Left lung (tissue), 10 donors: ENCODE data around the gene LIN7A. TPM values are rescaled to one million over a fixed set of nuclear protein-coding genes. Genes with fewer than 3 reads are reported as not detected.

Experiments used
- ATAC-seq: fragments of 200-7000 bp; cut with Tn5 transposase; one replicate; pipeline ENCODE4 v1.9.1; 2020; ENCODE audit warnings: moderate library complexity
- DNase-seq, 4 donors: peaks; one replicate each; pipeline ENCODE4 v3.0.0-alpha.2; 2013 to 2020
- H3K27ac ChIP-seq, 2 donors: fragments of 200-600 bp; sonication (generic) in 1 of 2; one replicate each; pipeline versions ENCODE4 v1.5.0 to v1.8.0; 2020 to 2021
- H3K27me3 ChIP-seq, 2 donors: fragments of 200-600 bp; sonication (generic) in 1 of 2; one replicate each; pipeline versions ENCODE4 v1.5.0 to v1.8.0; 2020 to 2021
- H3K36me3 ChIP-seq, 2 donors: fragments of 200-600 bp; sonication (generic) in 1 of 2; one replicate each; pipeline versions ENCODE4 v1.5.0 to v1.8.0; 2020 to 2021
- H3K4me1 ChIP-seq, 2 donors: fragments of 200-600 bp; one replicate each; pipeline ENCODE4 v1.8.0; 2021
- H3K4me3 ChIP-seq, 2 donors: fragments of 200-600 bp; sonication (generic) in 1 of 2; one replicate each; pipeline versions ENCODE4 v1.5.0 to v1.8.0; 2020 to 2021; ENCODE audit warnings: mild to moderate bottlenecking in 1 of 2
- H3K9me3 ChIP-seq, 2 donors: fragments of 200-600 bp; sonication (generic) in 1 of 2; one replicate each; pipeline versions ENCODE4 v1.5.0 to v1.8.0; 2020 to 2021
- CTCF ChIP-seq, 2 donors: fragments of 200-600 bp; sonication (generic) in 1 of 2; IDR thresholded peaks; one replicate each; pipeline versions ENCODE4 v1.5.0 to v1.8.0; 2021; ENCODE audit warnings: antibody characterized with exemption in 2 of 2
- intact Hi-C, 2 donors: fragments of 100-400 bp; cut with DNase I; formaldehyde crosslinking; loops; one replicate each; pipeline versions ENCODE4 v1.11.2 to v1.14.2; 2022
- polyA plus RNA-seq, 6 donors: library from polyadenylated mRNA; unstranded; fragments of 120-200 nt; gene quantifications; one replicate each; pipeline ENCODE4 v1.2.1, GENCODE V29; 2013; ENCODE audit not compliant: insufficient read length in 6 of 6
- total RNA-seq, 2 donors: library from RNA; stranded (reverse); fragmentation: NEBNext Ultra II Directional; extraction: Animal tissue kit (Norgen Biotek cat#: 25700); gene quantifications; one replicate each; pipeline ENCODE4 v1.2.1, GENCODE V29; 2021
- donor health status: DM: no; HTN: yes; CAD: no.
- donor health status: DM: no; HTN: no; CAD: no.

The LIN7A gene
- total and polyA plus RNA-seq, 8 donors = 9.9 to 22.7 (median 17.6) TPM

- DNase-seq = no peak
- Histone ChIP-seq H3K27me3 (no peaks in the 10 kb centered on the region), H3K4me3 (no peak overlapping the region), H3K9me3 (no peaks in the 10 kb centered on the region), H3K36me3 (no peaks in the 10 kb centered on the region), H3K27ac (no peak overlapping the region), H3K4me1 (no peaks in the 10 kb centered on the region)
- intact Hi-C loops = no loop called here
- ATAC-seq = no peak
- no peak for TF ChIP-seq CTCF (IDR thresholded peaks at IDR 0.05)
Observed at GRCh38 chr12:80781313-80781712, 156.4 kb downstream of the LIN7A start.

GRCh38 chr12:80780746-80781145, 157.0 kb downstream of the LIN7A start:
- TF ChIP-seq CTCF (IDR thresholded peaks at IDR 0.05) = no peak
- no peak overlapping the region for H3K4me3 ChIP-seq
- ATAC-seq (no peak), DNase-seq (no peak)
- no peaks in the 10 kb centered on the region for H3K27me3 ChIP-seq
- H3K36me3 ChIP-seq = no peaks in the 10 kb centered on the region
- H3K9me3 ChIP-seq = no peaks in the 10 kb centered on the region
- intact Hi-C loops = no loop called here
- no peak overlapping the region for H3K27ac ChIP-seq
- no peaks in the 10 kb centered on the region for H3K4me1 ChIP-seq

GRCh38 chr12:80778005-80778541, 159.7 kb downstream of the LIN7A start:
- peak in 2 of 4 donors; percentile 53 to 55 for DNase-seq

GRCh38 chr12:80777587-80777986, 160.1 kb downstream of the LIN7A start:
- ATAC-seq = peak; percentile 79
- intact Hi-C loops = no loop called here
- no peaks in the 10 kb centered on the region for H3K36me3 ChIP-seq

More at GRCh38 chr12:80778005-80778541, 159.7 kb downstream of the LIN7A start:
- Histone ChIP-seq H3K36me3 (no peaks in the 10 kb centered on the region), H3K4me1 (no peaks in the 10 kb centered on the region), H3K4me3 (no peak overlapping the region), H3K9me3 (no peaks in the 10 kb centered on the region), H3K27me3 (no peaks in the 10 kb centered on the region), H3K27ac (peak overlapping the region; percentile 48 to 50)
- TF ChIP-seq CTCF (IDR thresholded peaks at IDR 0.05) = no peak
- intact Hi-C loops = no loop called here
- ATAC-seq = peak; percentile 92

GRCh38 chr12:80776706-80777105, 161.0 kb downstream of the LIN7A start:
- ATAC-seq (no peak), DNase-seq (no peak)
- H3K27ac ChIP-seq = no peak overlapping the region
- H3K4me1 ChIP-seq = no peaks in the 10 kb centered on the region
- no peaks in the 10 kb centered on the region for H3K27me3 ChIP-seq
- no peak overlapping the region for H3K4me3 ChIP-seq
- no peaks in the 10 kb centered on the region for H3K9me3 ChIP-seq
- no peak for TF ChIP-seq CTCF (IDR thresholded peaks at IDR 0.05)
- intact Hi-C loops = no loop called here
- H3K36me3 ChIP-seq = no peaks in the 10 kb centered on the region

More at GRCh38 chr12:80777587-80777986, 160.1 kb downstream of the LIN7A start:
- Histone ChIP-seq H3K27me3 (no peaks in the 10 kb centered on the region), H3K4me1 (no peaks in the 10 kb centered on the region), H3K9me3 (no peaks in the 10 kb centered on the region), H3K4me3 (no peak overlapping the region), H3K27ac (peak overlapping the region; percentile 48 to 50)
- DNase-seq = no peak
- no peak for TF ChIP-seq CTCF (IDR thresholded peaks at IDR 0.05)
